K562 (cell line): ENCODE data around the gene LRCH1. TPM values are rescaled to one million over a fixed set of nuclear protein-coding genes. Genes with fewer than 3 reads are reported as not detected.

Experiments
- NELFE ChIP-seq: IDR thresholded peaks from 2 replicates; pipeline ENCODE4 v1.6.1; 2011; ENCODE audit warnings: mild to moderate bottlenecking; ENCODE audit not compliant: insufficient read depth, insufficient read length
- NFRKB ChIP-seq: fragments of 450-650 bp; IDR thresholded peaks from 2 replicates; pipeline ENCODE4 v1.6.1; 2016; ENCODE audit warnings: low read depth
- RBM25 ChIP-seq: fragments of 200-400 bp; formaldehyde crosslinking; IDR thresholded peaks from 2 replicates; pipeline ENCODE4 v1.6.1; 2018; ENCODE audit warnings: low read length, low read depth, moderate library complexity; ENCODE audit not compliant: severe bottlenecking
- ZNF184 ChIP-seq: sonication (generic); formaldehyde crosslinking; IDR thresholded peaks from 2 replicates; pipeline ENCODE4 v1.5.0; 2020; ENCODE audit warnings: missing genetic modification reagents
- polyA plus RNA-seq, 8 experiments: library from polyadenylated mRNA; depleted of rRNA in 4 of 8; stranded (reverse) in 5 of 8; unstranded in 3 of 8; fragments of >200 nt; fragmentation: Nextera tagmentation in 2 of 8; fragmentation: Illumina TruSeq in 1 of 8; extraction: Ambion mirVana in 2 of 8; extraction: Trizol in 1 of 8; gene quantifications; 2 replicates each; pipeline versions ENCODE4 v1.2.1 to v1.2.3, GENCODE V29; 2011 to 2014; ENCODE audit warnings: inconsistent platforms in 1 of 8, missing spikeins in 1 of 8
- total RNA-seq, 7 experiments: library from RNA; depleted of rRNA in 6 of 7; stranded (reverse); fragments of >200 nt in 6 of 7; fragmentation: Illumina TruSeq in 2 of 7; extraction: Trizol in 2 of 7; gene quantifications; 2 replicates each; pipeline versions ENCODE4 v1.2.1 to v1.2.3, GENCODE V29; 2011 to 2021; ENCODE audit warnings: low replicate concordance in 1 of 7
- TF ChIP-seq, protein P1 (sequence below): sonication (generic); formaldehyde crosslinking; IDR thresholded peaks from 2 replicates; pipeline ENCODE4 v1.8.1; 2023; ENCODE audit warnings: mild to moderate bottlenecking, missing genetic modification reagents, moderate library complexity
- TF ChIP-seq, protein P2 (sequence below): fragments of 250-450 bp; sonication (Bioruptor Pico); IDR thresholded peaks from 2 replicates; pipeline ENCODE4 v1.4.0; 2020
- TF ChIP-seq, protein P3 (sequence below): fragments of 450-650 bp; formaldehyde crosslinking; IDR thresholded peaks from 2 replicates; pipeline ENCODE4 v1.4.0; 2022; ENCODE audit warnings: mild to moderate bottlenecking, moderate library complexity
- TF ChIP-seq, protein P4 (sequence below): sonication (generic); formaldehyde crosslinking; IDR thresholded peaks from 2 replicates; pipeline ENCODE4 v1.5.0; 2020; ENCODE audit warnings: missing genetic modification reagents
- TF ChIP-seq, protein P5 (sequence below): fragments of 200-400 bp; formaldehyde crosslinking; IDR thresholded peaks from 2 replicates; pipeline ENCODE4 v1.6.1; 2017; ENCODE audit warnings: mild to moderate bottlenecking, low read depth, low read length, moderate library complexity

LRCH1 gene
- total and polyA plus RNA-seq, 9 of the 15 experiments (the other 6 are each of a cell fraction or from before 2014, with no cell fraction given): 1.1 to 6.8 (median 3.7) TPM

DNA sequence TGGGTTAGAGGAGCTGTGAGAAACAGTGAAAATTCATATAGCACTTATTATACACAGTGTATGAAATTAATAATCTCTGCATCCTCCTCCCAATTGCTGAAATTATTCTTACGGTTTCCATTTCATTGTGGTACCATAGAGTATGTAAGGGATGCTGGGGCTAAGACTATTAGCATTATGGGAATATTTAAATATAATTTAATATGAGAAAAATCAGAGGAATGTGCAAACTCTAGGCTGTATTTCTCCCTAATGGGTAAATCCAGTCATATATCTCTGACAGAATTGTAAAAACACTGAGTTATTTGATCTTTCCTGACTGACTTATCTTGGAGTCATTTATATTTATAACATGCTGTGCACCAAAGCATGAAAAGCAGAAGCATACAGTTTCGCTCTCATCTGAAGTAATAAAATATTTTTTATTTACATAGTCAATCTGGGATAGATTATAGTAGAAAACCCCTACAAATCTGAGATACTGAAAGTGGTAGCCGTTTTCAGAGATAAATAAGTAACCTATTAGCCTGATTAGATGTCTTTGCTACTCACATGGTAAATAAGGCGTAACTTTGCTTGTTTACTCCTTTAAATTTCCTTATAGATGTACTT lies 34.9 kb downstream of the LRCH1 start (continued):
- no peak for TF ChIP-seq NELFE
- TF ChIP-seq, protein P1, sequence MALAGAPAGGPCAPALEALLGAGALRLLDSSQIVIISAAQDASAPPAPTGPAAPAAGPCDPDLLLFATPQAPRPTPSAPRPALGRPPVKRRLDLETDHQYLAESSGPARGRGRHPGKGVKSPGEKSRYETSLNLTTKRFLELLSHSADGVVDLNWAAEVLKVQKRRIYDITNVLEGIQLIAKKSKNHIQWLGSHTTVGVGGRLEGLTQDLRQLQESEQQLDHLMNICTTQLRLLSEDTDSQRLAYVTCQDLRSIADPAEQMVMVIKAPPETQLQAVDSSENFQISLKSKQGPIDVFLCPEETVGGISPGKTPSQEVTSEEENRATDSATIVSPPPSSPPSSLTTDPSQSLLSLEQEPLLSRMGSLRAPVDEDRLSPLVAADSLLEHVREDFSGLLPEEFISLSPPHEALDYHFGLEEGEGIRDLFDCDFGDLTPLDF (CRISPR knock-in tag): no peak
- TF ChIP-seq, protein P2, sequence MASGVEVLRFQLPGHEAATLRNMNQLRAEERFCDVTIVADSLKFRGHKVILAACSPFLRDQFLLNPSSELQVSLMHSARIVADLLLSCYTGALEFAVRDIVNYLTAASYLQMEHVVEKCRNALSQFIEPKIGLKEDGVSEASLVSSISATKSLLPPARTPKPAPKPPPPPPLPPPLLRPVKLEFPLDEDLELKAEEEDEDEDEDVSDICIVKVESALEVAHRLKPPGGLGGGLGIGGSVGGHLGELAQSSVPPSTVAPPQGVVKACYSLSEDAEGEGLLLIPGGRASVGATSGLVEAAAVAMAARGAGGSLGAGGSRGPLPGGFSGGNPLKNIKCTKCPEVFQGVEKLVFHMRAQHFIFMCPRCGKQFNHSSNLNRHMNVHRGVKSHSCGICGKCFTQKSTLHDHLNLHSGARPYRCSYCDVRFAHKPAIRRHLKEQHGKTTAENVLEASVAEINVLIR: no peak
- TF ChIP-seq, protein P3, sequence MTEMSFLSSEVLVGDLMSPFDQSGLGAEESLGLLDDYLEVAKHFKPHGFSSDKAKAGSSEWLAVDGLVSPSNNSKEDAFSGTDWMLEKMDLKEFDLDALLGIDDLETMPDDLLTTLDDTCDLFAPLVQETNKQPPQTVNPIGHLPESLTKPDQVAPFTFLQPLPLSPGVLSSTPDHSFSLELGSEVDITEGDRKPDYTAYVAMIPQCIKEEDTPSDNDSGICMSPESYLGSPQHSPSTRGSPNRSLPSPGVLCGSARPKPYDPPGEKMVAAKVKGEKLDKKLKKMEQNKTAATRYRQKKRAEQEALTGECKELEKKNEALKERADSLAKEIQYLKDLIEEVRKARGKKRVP: no peak
- TF ChIP-seq, protein P4, sequence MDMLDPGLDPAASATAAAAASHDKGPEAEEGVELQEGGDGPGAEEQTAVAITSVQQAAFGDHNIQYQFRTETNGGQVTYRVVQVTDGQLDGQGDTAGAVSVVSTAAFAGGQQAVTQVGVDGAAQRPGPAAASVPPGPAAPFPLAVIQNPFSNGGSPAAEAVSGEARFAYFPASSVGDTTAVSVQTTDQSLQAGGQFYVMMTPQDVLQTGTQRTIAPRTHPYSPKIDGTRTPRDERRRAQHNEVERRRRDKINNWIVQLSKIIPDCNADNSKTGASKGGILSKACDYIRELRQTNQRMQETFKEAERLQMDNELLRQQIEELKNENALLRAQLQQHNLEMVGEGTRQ (CRISPR knock-in tag): no peak
- no peak for TF ChIP-seq NFRKB
- no peak for TF ChIP-seq ZNF184 (CRISPR knock-in tag)
- no peak for TF ChIP-seq RBM25
- TF ChIP-seq, protein P5, sequence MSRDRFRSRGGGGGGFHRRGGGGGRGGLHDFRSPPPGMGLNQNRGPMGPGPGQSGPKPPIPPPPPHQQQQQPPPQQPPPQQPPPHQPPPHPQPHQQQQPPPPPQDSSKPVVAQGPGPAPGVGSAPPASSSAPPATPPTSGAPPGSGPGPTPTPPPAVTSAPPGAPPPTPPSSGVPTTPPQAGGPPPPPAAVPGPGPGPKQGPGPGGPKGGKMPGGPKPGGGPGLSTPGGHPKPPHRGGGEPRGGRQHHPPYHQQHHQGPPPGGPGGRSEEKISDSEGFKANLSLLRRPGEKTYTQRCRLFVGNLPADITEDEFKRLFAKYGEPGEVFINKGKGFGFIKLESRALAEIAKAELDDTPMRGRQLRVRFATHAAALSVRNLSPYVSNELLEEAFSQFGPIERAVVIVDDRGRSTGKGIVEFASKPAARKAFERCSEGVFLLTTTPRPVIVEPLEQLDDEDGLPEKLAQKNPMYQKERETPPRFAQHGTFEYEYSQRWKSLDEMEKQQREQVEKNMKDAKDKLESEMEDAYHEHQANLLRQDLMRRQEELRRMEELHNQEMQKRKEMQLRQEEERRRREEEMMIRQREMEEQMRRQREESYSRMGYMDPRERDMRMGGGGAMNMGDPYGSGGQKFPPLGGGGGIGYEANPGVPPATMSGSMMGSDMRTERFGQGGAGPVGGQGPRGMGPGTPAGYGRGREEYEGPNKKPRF: no peak
